GM21423 (cell line): ENCODE measurements around the gene SLF2.

Source experiments
- ATAC-seq: cut with Tn5 transposase; IDR thresholded peaks from one replicate; pipeline ENCODE4 v1.9.1; 2021; ENCODE audit warnings: mild to moderate bottlenecking, moderate library complexity; ENCODE audit not compliant: unreplicated experiment

Gene SLF2

DNA sequence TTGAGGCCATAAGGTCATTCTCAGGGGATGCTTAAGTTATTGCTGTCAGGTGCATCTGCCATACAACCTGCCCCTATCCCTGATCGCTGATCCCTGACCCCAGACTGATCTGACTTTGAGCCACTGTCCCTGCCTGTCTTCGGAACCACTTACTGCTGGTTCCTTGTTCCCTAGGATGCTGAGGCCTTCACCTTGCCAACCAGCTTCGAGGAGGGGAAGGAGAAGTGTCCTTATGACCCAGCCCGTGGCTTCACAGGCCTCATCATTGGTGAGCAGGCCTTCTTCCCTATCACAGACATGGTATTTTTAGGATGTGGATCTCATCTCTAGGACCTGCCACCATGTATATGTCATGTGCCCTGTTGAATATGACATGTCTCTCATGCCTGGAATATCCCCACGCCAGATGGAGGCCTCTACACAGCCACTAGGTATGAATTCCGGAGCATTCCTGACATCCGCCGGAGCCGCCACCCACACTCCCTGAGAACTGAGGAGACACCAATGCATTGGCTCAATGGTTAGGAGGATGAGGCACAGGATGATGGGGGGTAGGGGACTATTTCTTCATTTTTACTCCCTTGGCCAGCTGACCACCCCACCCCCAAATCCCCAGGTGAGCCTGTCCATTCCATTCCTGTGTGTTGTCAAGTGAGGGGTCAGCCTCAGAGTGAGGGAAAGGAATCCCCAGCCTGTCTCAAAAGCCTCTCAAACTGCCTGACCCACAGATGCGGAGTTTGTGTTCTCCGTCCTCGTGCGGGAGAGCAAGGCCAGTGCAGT is 65.5 kb downstream of the SLF2 start:
- no peak for ATAC-seq

DNA sequence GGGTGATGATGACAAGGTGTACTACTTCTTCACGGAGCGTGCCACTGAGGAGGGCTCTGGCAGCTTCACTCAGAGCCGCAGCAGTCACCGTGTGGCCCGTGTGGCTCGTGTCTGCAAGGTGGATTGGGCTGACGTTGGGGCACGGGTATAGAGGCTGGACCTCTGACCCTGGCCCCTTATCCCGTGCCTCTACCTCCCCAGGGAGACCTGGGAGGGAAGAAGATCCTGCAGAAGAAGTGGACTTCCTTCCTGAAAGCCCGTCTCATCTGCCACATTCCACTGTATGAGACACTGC is 66.1 kb downstream of the SLF2 start:
- ATAC-seq: no peak

DNA sequence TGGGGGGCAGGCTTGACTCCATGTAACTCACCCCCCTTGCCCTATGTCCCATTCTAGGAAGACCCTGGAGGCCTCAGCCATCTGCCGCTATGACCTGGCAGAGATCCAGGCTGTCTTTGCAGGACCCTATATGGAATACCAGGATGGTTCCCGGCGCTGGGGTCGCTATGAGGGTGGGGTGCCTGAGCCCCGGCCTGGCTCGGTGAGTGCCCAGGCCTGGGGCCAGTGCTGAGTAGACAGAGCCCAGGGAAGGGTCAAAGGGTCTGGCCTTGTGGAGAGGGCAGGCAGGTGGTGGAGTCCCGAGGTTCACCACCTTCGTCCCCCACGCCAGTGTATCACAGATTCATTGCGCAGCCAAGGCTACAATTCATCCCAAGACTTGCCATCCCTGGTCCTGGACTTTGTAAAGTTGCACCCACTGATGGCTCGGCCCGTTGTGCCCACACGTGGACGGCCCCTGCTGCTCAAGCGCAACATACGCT is 67.1 kb downstream of the SLF2 start:
- no peak for ATAC-seq

DNA sequence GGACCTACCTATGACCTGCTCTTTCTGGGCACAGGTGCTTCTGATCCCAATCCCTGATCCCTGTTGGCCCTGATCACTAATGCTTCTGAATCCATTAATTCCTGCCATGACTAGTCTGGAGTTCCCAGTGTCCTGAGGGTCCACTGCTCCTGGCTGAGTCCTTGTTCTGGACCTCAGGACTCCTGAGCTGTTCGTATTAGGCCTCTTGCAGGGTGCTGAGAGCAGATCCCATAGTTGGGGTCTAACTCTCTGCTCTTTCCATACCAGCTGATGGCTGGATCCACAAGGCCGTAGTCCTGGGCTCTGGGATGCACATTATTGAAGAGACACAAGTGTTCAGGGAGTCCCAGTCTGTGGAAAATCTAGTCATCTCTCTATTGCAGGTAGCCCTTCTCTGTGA is 67.5 kb downstream of the SLF2 start:
- no peak for ATAC-seq

DNA sequence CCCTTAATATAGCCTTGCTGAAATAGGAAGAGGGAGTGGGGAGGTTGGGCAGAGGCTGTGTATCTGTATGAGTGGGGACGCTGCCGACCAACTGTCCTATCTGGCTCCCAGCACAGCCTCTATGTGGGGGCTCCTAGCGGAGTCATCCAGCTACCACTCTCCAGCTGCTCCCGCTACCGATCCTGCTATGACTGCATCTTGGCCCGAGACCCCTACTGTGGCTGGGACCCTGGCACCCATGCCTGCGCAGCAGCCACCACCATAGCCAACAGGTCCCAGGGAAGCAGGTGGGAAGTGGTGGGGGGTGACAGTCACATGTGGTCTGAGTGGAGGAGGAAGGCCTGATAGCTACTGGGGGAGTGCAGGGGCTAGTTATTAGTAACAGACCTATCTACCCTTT is 67.9 kb downstream of the SLF2 start:
- ATAC-seq: no peak

DNA sequence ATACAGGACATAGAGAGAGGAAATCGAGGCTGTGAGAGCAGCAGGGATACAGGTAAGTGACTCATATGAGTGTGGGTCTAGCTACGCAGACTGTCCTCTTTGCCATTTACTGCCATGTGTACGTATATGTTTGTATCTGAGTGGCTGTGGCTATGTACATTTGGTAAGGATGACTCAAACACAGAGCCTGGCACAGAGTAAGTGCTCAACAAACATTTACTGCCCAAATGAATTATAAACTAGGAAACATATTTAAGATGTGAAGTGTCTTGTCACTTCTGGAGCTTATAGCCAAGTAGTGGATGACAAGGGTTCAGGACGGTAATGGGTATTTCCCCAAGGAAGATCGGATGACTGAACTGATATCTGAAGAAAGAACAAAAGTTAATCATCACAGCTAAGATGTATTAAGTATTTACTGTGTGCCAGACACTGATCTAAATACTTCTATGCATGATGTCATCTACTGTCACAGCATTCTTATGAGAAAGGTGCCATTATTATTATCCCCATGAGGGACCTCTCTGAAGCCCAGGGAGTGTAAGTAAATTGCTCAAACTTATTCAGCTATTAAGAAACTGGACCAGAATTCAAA is 68.5 kb downstream of the SLF2 start:
- ATAC-seq: no peak

DNA sequence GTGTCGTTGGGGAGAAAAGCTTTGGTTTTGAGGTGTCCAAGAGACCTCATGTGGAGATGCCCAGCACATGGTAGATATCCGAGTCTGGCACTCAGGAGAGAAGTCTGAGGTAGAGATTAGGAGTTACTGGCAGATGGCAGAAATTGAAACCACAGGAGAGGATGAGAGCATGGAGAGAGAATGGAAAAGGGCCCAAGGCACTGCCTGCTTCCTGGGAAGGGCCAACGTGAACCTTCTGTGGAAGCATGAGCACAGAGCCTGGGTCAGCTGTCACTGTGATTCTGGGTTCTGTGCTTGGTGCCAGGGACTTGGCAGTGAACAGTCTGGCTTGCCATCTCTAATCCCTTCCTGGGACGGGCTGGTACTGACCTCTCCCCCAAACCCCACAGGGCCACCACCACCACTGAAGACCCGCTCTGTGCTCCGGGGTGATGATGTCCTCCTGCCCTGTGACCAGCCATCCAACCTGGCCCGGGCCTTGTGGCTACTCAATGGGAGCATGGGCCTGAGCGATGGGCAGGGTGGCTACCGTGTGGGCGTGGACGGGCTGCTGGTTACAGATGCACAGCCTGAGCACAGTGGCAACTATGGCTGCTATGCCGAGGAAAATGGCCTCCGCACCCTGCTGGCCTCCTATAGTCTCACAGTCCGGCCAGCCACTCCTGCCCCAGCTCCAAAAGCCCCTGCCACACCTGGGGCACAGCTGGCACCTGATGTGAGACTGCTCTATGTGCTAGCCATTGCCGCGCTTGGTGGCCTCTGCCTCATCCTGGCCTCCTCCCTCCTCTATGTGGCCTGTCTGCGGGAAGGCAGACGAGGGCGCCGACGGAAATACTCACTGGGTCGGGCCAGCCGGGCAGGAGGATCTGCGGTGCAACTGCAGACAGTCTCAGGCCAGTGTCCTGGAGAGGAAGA is 70.4 kb downstream of the SLF2 start:
- ATAC-seq: no peak

DNA sequence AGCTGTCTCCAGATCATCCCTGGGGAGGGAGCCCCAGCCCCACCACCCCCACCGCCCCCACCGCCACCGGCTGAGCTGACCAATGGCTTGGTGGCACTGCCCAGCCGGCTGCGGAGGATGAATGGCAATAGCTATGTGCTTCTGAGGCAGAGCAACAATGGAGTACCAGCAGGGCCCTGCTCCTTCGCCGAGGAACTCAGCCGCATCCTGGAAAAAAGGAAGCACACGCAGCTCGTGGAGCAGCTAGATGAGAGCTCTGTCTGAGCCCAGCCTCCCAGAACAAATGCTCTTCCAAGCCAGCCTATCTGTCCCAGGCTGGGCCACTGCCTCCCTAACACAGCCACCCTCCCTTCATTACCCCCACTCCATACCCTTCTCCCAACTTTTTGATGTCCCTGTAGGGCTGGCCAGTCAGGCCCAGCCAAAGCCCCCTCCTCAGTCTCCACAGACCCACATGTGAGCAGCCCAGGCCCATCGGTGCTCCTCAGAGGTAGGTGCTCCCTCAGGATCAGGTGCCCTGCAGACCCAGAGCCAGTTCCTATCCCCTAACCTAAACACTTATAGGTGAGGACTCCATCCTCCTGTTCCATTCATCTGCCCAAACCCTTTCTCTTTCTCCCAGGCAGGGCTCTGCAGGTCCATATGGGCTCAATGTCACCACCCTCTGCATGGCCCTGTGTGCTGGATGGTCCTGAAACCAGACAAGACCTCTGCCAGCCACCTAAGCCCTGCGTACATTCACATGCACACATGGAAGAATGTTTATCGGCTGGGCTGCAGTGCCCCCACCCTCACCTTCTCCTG is 71.3 kb downstream of the SLF2 start:
- no peak for ATAC-seq

DNA sequence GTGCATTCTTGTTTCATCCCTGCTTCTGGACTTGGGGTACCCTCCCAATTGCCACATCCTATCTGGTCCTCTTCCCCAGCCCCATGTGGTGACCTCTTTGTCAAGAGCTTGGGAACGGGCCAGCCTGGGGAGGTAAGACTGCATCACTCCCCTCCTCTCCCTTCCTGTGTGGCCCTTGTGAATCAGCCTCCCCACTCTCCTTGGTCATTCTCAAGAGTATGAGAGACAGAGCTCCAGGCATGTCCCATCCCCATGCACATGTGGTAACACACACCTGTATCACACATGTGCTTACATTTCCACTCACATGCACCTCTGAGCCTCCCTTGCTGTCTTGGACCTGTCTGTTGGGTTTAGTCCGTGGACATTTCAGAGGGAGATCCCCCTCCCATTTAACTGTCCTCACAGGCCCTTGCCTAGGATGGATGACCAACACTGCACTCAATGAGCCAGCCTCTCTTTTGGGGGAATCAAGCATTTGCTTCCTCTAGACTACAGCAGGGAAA is 72.0 kb downstream of the SLF2 start:
- ATAC-seq: no peak

DNA sequence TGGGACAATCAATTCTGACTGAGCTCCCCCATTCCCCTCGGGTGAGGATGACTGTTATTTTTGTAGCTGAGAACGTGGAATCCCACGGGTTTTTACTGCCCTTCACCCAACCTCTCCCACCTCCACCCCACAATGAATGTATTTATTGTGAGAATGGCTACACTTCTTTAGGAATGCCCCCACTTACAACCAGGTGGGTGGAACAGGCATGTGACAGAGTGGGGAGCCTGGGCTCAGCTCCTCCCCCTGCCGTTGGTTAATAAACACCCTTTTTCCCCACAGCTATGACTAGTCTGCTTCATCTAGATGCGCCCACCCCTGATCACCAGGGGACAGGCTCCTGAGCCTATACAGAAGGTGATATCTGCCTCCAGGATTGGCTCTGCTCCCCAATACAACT is 72.6 kb downstream of the SLF2 start:
- ATAC-seq: no peak

DNA sequence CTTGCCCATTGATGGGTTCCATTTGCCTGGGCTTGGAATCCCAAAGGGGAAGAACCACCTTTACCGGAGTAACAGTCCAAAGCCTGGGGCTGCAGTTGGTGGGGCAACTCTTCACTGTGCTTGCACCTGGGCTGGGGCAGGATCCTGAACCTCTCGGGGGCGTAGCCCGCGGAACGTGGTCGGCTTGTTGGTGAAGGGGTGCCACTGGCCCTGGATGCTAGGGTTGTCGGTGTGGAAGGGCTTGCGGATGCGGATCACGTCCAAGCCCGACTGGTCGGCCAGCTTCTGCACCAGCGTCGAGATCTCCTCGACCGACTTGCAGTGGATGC is 73.8 kb downstream of the SLF2 start:
- ATAC-seq: no peak

DNA sequence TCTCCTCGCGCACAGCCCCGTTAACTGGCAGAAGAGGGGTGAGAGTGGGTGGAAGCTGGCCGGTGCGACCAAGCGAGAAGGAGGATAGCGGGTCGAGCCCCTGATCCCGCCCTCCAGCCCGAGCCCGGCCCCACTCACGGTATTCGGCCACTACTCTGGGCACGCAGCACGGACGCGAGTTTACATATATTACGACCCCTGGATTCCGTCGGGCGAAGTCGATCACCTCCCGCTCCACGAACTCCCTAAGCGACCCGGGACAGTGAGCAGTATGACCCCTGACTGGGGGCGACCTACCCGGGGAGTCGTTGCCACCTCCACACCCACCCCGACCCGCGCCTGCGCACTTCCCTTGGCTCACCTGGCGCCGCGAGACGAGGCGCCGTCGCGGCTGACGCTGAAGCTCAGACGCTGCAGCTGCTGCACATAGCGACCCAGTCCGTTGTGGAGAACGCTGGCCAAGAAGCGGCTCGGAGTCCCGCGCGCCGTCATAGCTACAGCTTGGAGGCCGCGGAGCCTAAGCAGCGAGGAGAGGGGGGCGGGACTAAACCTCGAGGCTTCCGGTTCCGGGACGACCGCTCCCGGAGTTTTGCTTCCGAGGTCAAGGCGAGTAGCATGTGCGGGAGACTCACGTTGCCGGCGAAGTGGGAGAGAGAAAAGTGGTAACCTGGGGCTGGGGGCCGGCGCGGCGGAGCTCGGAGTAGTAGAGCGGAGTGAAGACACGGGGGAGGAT is 74.4 kb downstream of the SLF2 start, which contains the start of the genes MRPL43 and TWNK:
Gene MRPL43 (minus strand): TSS at position 546 of the 733 bp plus-strand sequence. CDS start 54 bp downstream, at position 492.
Gene TWNK (plus strand): TSS at position 592 of the 733 bp plus-strand sequence. CDS start 668 bp downstream, outside the sequence.
- ATAC-seq: peak; percentile 80

DNA sequence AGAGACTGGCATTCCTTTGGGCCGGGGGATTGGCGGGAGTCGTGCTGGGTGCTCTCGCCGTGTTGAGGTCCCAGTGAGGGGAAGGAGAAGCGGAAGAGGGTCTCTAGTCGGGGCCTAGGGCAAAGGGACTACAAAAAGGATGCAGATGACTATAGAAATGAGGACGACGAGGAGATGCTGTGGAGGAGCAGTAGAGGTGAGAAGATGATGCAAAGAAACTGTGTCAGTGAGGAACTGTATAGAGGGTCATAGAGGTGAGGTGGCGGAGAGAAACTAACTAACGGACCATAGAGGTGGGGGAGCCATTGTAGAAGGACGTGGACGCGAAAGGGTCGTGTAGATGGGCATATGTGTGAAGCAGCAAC is 74.9 kb downstream of the SLF2 start:
- ATAC-seq: no peak

DNA sequence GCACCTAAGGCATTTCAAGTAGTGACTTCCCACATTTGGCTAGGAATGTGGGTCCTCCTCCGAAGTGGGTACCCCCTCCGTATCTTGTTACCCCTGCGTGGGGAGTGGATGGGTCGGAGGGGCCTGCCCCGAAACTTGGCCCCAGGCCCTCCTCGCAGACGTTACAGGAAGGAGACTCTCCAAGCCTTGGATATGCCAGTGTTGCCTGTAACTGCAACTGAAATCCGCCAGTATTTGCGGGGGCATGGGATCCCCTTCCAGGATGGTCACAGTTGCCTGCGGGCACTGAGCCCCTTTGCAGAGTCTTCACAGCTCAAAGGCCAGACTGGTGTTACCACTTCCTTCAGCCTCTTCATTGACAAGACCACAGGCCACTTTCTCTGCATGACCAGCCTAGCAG is 75.4 kb downstream of the SLF2 start:
- ATAC-seq: no peak

DNA sequence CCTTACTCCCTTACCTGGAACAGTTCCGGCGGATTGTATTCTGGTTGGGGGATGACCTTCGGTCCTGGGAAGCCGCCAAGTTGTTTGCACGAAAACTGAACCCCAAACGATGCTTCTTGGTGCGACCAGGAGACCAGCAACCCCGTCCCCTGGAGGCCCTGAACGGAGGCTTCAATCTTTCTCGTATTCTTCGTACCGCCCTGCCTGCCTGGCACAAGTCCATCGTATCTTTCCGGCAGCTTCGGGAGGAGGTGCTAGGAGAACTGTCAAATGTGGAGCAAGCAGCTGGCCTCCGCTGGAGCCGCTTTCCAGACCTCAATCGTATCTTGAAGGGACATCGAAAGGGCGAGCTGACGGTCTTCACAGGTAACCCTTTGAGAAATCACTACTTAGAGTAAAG is 76.3 kb downstream of the SLF2 start:
- no peak for ATAC-seq

DNA sequence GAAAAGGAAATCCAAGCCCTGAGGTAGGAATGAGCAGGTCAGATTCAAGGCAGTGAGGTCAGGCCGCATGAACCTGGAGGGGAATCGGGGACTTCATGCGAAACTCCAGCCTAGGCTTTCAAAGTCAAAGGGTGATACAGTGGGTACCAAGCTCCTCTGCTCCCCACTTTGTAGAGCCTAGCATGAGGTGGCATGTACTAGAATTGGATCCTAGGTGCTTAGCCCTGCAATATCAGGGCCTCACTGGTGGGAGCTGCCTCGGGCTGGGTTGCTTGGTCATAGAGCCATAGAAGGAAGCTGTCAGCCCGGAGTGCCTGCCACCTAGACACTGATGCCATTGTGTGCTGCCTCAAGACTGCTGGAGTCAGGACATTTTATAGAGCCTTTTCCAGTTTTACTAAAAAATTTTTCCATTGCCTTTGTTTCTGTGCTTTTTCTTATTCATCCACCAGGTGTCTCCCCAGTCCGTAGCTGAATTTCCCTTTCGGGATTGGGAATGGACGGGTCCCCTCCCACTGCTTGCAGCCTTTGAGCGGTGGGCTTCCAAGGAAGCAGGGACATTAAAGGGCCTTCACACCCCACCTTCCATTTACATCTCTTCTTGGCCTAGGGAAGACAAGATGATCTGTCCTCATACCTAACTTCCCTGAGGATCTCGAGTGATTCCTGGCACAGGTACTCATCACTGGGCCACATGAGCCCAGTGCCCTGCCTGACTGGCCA is 81.4 kb downstream of the SLF2 start:
- no peak for ATAC-seq

DNA sequence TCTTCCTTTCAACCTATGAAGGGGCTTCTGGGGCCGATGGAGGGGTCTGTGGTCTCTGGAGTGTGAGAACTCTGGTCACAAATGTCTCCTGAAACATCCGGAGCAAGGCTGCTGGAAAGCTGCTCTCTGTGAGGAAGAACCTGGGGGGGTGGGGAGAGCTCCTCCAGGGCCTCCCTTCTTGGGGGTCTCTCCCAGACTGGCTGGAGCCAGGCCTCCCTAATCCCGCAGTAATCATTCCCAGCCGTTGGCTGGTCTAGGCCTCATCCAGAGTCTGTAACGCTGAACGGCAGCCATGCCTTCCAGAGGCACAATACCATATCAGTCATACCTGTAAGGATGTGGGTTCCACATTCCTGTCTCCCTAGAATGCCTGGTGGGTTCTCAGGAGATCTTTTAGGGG is 82.4 kb downstream of the SLF2 start:
- no peak for ATAC-seq

DNA sequence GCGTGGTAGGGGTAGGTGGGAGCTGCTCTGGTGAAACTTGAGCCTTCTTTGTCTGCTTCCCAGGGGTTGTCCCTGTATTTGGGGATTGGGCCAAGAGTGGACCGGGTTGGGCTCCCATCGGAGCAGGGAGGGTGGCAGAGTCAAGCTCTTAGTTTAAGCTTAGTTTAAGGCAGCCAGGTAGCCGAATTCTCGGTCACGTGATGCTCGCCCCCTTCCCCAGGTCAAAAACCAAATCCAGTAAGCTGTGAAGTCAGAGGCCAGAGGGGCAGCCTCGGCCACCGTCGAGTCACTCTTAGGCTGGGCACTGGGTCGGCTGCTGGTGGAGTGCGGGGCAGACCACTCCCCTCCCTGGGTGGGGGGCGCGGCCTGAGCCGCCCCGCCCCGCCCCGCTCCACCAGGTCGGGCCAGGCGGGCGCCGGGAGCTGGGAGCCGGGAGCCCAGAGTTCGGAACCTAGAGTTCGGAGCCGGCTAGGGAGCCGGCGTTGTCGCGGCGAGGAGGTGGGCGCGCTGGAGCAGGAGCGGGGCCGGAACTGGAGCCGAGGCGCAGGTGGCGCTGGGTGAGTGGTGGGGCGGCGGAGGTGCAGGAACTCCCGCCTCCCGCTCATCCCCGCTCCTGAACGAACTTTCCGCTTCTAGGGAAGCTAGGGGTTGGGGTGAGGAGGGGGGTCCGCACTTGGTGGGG is 84.1 kb downstream of the SLF2 start:
- no peak for ATAC-seq
